ENCODE data around the gene ETDC. TPM values are rescaled to one million over a fixed set of nuclear protein-coding genes. Genes with fewer than 3 reads are reported as not detected.
"Not testable (repeated sequence)": the region's sequence is repeated elsewhere in the genome, so short reads cannot be mapped to it uniquely, and the experiment has no call there.

Gene ETDC
- total RNA-seq = not detected

DNA sequence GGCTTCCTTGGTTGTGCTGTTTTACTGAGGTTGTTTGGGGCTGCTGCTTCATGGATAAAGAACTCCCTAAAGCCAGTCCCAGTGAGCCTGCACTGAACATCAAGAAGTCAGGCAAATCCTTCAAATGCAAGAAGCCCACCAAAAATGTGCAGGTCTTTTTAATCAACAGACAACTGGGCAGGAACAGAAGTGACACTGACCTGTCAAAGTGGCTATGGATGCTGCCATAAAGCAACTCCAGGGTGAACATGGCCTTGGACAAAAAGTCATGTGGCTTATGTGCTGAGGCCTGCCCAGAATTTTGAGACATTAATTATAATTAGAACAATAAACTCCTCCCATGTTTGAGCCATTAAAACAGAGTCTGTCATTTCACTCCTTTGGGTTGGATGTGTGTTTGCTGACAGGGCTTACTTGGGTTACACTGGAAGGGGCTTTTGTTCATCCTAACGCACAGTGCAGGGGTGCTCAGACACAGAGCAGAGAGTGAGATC, at the start of gene ETDC:
TSS of gene ETDC (plus strand) at position 51 of the 494 bp plus-strand sequence. CDS start at position 51, 0 bp downstream.
- H3K4me1 ChIP-seq (replicated peaks) = no peaks in the 10 kb centered on the region
- H3K36me3 ChIP-seq = no peaks in the 10 kb centered on the region
- H3K27ac ChIP-seq = no peak within 1 kb of the TSS
- no peak for TF ChIP-seq POLR2A (IDR thresholded peaks at IDR 0.05)
- TF ChIP-seq, protein P1, sequence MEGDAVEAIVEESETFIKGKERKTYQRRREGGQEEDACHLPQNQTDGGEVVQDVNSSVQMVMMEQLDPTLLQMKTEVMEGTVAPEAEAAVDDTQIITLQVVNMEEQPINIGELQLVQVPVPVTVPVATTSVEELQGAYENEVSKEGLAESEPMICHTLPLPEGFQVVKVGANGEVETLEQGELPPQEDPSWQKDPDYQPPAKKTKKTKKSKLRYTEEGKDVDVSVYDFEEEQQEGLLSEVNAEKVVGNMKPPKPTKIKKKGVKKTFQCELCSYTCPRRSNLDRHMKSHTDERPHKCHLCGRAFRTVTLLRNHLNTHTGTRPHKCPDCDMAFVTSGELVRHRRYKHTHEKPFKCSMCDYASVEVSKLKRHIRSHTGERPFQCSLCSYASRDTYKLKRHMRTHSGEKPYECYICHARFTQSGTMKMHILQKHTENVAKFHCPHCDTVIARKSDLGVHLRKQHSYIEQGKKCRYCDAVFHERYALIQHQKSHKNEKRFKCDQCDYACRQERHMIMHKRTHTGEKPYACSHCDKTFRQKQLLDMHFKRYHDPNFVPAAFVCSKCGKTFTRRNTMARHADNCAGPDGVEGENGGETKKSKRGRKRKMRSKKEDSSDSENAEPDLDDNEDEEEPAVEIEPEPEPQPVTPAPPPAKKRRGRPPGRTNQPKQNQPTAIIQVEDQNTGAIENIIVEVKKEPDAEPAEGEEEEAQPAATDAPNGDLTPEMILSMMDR (IDR thresholded peaks at IDR 0.05) = no peak
- TF ChIP-seq POLR2AphosphoS5 (IDR thresholded peaks at IDR 0.05) = no peak
- H3K27me3 ChIP-seq (replicated peaks; ENCODE audit: insufficient read depth) = no peaks in the 10 kb centered on the region
- DNase-seq (ENCODE audit: low spot score) = no peak
- H3K9me3 ChIP-seq = no peaks in the 10 kb centered on the region
- H3K4me3 ChIP-seq = no peak within 1 kb of the TSS
- intact Hi-C loops (cut with DNase I) = no loop called here
- 100% methylated on average over 1 of the region's 1 CpG for WGBS

DNA sequence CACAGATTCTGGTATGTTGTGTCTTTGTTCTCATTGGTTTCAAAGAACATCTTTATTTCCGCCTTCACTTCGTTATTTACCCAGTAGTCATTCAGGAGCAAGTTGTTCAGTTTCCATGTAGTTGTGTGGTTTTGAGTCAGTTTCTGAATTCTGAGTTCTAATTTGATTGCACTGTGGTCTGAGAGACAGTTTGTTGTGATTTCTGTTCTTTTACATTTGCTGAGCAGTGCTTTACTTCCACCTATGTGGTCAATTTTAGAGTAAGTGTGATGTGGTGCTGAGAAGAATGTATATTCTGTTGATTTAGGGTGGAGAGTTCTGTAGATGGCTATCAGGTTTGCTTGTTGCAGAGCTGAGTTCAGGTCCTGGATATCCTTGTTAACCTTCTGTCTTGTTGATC, 48.3 kb upstream of the ETDC start:
- H3K9me3 ChIP-seq; H3K36me3 ChIP-seq; H3K27me3 ChIP-seq (replicated peaks; ENCODE audit: insufficient read depth); H3K27ac ChIP-seq; DNase-seq (ENCODE audit: low spot score); intact Hi-C loops (cut with DNase I); H3K4me1 ChIP-seq (replicated peaks); H3K4me3 ChIP-seq: not testable (repeated sequence)
- WGBS = 100% methylated on average over 2 of the region's 2 CpGs

DNA sequence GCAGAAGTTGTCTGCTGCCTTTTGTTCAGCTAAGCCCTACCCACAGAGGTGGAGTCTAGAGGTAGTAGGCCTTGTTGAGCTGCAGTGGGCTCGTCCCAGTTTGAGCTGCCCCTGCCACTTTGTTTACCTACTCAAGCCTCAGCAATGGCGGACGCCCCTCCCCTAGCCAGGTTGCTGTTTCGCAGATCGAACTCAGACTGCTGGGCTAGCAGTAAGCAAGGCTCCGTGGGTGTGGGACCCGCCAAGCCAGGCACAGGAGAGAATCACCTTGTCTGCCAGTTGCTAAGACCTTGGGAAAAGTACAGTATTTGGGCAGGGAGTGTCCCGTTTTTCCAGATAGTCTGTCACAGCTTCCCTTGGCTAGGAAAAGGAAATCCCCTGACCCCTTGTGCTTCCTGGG, 45.9 kb upstream of the ETDC start:
- H3K4me3 ChIP-seq; H3K36me3 ChIP-seq; H3K9me3 ChIP-seq; H3K27me3 ChIP-seq (replicated peaks; ENCODE audit: insufficient read depth); intact Hi-C loops (cut with DNase I); H3K4me1 ChIP-seq (replicated peaks); DNase-seq (ENCODE audit: low spot score); H3K27ac ChIP-seq: not testable (repeated sequence)
- 88% methylated on average over 6 of the region's 8 CpGs for WGBS

DNA sequence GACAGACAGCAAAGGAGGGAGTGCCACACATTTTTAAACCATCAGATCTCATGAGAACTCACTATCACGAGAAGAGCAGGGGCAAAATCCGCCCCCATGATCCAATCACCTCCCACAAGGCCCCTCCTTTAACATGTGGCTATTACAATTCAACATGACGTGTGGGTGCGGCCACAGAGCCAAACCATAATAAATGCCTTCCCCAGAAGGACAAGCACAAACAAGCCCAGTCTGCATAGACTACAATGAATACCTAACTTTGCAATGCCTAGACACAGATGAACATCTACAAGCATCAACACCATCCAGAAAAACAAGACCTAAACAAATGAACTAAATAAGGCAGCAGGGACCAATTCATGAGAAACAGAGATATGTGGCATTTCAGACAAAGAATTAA, 45.1 kb upstream of the ETDC start:
- DNase-seq (ENCODE audit: low spot score) = no peak
- WGBS = 57% methylated on average over 4 of the region's 4 CpGs
- intact Hi-C loops (cut with DNase I) = no loop called here
- Histone ChIP-seq H3K4me3 (no peak overlapping the region), H3K36me3 (no peaks in the 10 kb centered on the region), H3K9me3 (no peaks in the 10 kb centered on the region), H3K4me1 (replicated peaks) (no peaks in the 10 kb centered on the region), H3K27ac (no peak overlapping the region), H3K27me3 (replicated peaks; ENCODE audit: insufficient read depth) (no peaks in the 10 kb centered on the region)
- TF ChIP-seq, protein P1 (IDR thresholded peaks at IDR 0.05) = no peak
- TF ChIP-seq POLR2AphosphoS5 (IDR thresholded peaks at IDR 0.05) (no peak), POLR2A (IDR thresholded peaks at IDR 0.05) (no peak)

DNA sequence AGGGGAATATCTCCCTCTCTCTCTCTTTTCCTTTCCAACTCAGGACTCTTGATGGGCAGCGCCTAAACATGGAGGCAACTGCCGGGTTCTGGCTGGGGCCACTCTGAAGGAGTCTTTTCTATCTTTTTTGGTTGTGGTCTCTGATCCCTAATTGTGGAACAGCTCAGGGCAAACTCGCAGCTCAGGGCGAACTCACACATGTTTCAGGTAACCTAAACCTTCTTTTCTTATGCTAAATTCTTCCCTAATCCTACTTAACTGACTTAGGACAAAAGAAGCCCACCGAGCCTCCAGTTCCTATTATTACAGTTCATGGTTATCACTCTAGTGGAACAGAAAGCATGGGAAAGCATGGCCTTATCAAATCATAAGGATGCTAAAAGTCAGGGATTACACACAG, 36.1 kb upstream of the ETDC start:
- no peaks in the 10 kb centered on the region for H3K36me3 ChIP-seq
- no peaks in the 10 kb centered on the region for H3K4me1 ChIP-seq (replicated peaks)
- WGBS = 92% methylated on average over 5 of the region's 5 CpGs
- H3K27me3 ChIP-seq (replicated peaks; ENCODE audit: insufficient read depth) = no peaks in the 10 kb centered on the region
- H3K27ac ChIP-seq = no peak overlapping the region
- DNase-seq (ENCODE audit: low spot score) = no peak
- no peak for TF ChIP-seq POLR2A (IDR thresholded peaks at IDR 0.05)
- TF ChIP-seq, protein P1 (IDR thresholded peaks at IDR 0.05) = no peak
- no peak for TF ChIP-seq POLR2AphosphoS5 (IDR thresholded peaks at IDR 0.05)
- no peak overlapping the region for H3K4me3 ChIP-seq
- intact Hi-C loops (cut with DNase I) = no loop called here
- no peaks in the 10 kb centered on the region for H3K9me3 ChIP-seq

DNA sequence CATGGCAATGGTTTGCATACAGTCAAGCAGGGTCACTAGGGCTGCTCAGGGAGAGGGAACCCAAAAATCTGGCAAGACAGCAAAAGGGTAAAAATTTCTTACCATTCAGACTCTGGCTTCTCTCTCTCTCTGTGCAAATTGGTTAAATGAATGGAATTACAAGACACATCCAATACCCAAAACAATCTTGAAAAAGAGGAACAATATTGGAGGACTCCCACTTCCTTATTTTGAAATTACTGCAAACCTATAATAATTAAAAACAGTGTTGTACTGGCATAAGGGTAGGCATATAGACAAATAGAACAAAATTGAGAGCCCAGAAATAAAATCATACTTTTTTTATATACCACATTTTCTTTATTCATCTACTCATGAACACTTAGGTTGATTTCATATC, 33.3 kb upstream of the ETDC start:
- no peak overlapping the region for H3K4me3 ChIP-seq
- DNase-seq (ENCODE audit: low spot score) = no peak
- TF ChIP-seq, protein P1 (IDR thresholded peaks at IDR 0.05) = no peak
- TF ChIP-seq POLR2AphosphoS5 (IDR thresholded peaks at IDR 0.05) = no peak
- no peak for TF ChIP-seq POLR2A (IDR thresholded peaks at IDR 0.05)
- H3K36me3 ChIP-seq = no peaks in the 10 kb centered on the region
- no peaks in the 10 kb centered on the region for H3K4me1 ChIP-seq (replicated peaks)
- H3K27ac ChIP-seq = no peak overlapping the region
- H3K9me3 ChIP-seq = no peaks in the 10 kb centered on the region
- H3K27me3 ChIP-seq (replicated peaks; ENCODE audit: insufficient read depth) = no peaks in the 10 kb centered on the region
- intact Hi-C loops (cut with DNase I) = no loop called here

All from prostate gland (tissue), 2 donors.